ENCODE data around the gene P3H1.

DNA sequence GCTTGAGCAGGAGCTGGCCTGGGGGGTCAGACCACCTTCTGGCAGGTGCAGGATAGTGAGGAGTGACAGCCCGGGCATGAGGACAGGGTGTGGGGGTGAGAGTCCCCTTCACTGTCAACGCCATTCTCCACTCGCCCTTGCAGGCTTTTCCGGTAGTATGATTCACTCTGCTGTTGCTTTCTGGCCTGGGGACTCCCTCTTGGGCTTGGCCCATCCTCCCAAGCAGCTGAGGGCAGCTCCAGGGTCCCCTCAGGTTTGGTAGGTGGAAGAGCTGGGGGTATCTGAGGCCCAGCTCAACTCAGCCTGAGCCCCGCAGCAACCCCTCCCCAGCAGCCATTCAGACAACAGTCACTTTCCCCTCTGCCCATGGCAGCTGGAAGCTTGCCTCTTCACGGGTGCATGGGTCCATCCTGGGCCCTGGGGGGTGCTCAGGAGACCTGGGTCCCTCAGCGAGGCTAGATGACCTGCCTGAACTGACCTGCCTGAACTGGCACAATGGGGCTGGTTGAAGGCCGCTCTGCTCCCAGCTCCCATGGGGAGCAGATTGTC, 28.1 kb downstream of the P3H1 start:
- TF ChIP-seq, protein P1, sequence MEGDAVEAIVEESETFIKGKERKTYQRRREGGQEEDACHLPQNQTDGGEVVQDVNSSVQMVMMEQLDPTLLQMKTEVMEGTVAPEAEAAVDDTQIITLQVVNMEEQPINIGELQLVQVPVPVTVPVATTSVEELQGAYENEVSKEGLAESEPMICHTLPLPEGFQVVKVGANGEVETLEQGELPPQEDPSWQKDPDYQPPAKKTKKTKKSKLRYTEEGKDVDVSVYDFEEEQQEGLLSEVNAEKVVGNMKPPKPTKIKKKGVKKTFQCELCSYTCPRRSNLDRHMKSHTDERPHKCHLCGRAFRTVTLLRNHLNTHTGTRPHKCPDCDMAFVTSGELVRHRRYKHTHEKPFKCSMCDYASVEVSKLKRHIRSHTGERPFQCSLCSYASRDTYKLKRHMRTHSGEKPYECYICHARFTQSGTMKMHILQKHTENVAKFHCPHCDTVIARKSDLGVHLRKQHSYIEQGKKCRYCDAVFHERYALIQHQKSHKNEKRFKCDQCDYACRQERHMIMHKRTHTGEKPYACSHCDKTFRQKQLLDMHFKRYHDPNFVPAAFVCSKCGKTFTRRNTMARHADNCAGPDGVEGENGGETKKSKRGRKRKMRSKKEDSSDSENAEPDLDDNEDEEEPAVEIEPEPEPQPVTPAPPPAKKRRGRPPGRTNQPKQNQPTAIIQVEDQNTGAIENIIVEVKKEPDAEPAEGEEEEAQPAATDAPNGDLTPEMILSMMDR (IDR thresholded peaks at IDR 0.05), result no peak
- TF ChIP-seq EP300 (IDR thresholded peaks at IDR 0.05), result no peak
- TF ChIP-seq POLR2A (IDR thresholded peaks at IDR 0.05), result no peak
- no peak for TF ChIP-seq POLR2AphosphoS5 (IDR thresholded peaks at IDR 0.05)

All from upper lobe of left lung (tissue), 4 donors.